Ramos (cell line): ENCODE results near the gene WNT7A.

Experiments
- in situ Hi-C: fragments of 300-500 bp; cut with MboI; formaldehyde crosslinking; loops from one replicate; pipeline ENCODE4 v1.14.3; 2022; ENCODE audit warnings: low sequenced_read_pairs; ENCODE audit not compliant: unreplicated experiment

Gene WNT7A

GRCh38 chr3:13886593-13887129 is 6.8 kb upstream of the WNT7A start:
- in situ Hi-C loops, result loop anchor here (10.0 kb wide), 1 partner anchor 222 kb away; no protein-coding TSS in a partner anchor

GRCh38 chr3:13885704-13886010 is 5.8 kb upstream of the WNT7A start:
- in situ Hi-C loops, result loop anchor here (10.0 kb wide), 1 partner anchor 221 kb away; no protein-coding TSS in a partner anchor

GRCh38 chr3:13884851-13885703 is 5.2 kb upstream of the WNT7A start:
- in situ Hi-C loops, result loop anchor here (10.0 kb wide), 1 partner anchor 220 kb away; no protein-coding TSS in a partner anchor

GRCh38 chr3:13883681-13884080 is 3.8 kb upstream of the WNT7A start:
- in situ Hi-C loops, result loop anchor here (10.0 kb wide), 1 partner anchor 219 kb away; no protein-coding TSS in a partner anchor

- in situ Hi-C loops, result loop anchor here (10.0 kb wide), 1 partner anchor 218 kb away; no protein-coding TSS in a partner anchor
These were observed 3.0 kb upstream of the WNT7A start for GRCh38 chr3:13882876-13883275.

GRCh38 chr3:13881536-13882410 is 1.9 kb upstream of the WNT7A start:
- in situ Hi-C loops, result loop anchor here (10.0 kb wide), 1 partner anchor 217 kb away; no protein-coding TSS in a partner anchor

- in situ Hi-C loops, result loop anchor here (10.0 kb wide), 1 partner anchor 216 kb away; no protein-coding TSS in a partner anchor
These were observed 913 bp upstream of the WNT7A start for GRCh38 chr3:13880811-13881156.

GRCh38 chr3:13879102-13879945 is 547 bp downstream of the WNT7A start:
- in situ Hi-C loops, result no loop called here

- in situ Hi-C loops, result no loop called here
These were observed 1.4 kb downstream of the WNT7A start for GRCh38 chr3:13878281-13879101.

GRCh38 chr3:13877911-13878280 is 2.0 kb downstream of the WNT7A start:
- in situ Hi-C loops, result no loop called here

- in situ Hi-C loops, result no loop called here
These were observed 3.3 kb downstream of the WNT7A start for GRCh38 chr3:13876451-13877100.

GRCh38 chr3:13874891-13875290 is 5.0 kb downstream of the WNT7A start:
- in situ Hi-C loops, result no loop called here

GRCh38 chr3:13873818-13874217 is 6.1 kb downstream of the WNT7A start:
- in situ Hi-C loops, result no loop called here

- in situ Hi-C loops, result no loop called here
These were observed 7.4 kb downstream of the WNT7A start for GRCh38 chr3:13872451-13872850.

- in situ Hi-C loops, result no loop called here
These were observed 8.1 kb downstream of the WNT7A start for GRCh38 chr3:13871791-13872190.

GRCh38 chr3:13870902-13871301 is 9.0 kb downstream of the WNT7A start:
- in situ Hi-C loops, result no loop called here

GRCh38 chr3:13869761-13870343 is 10.0 kb downstream of the WNT7A start:
- in situ Hi-C loops, result no loop called here
